ENCODE results near the gene MAGT1. TPM values are rescaled to one million over a fixed set of nuclear protein-coding genes. Genes with fewer than 3 reads are reported as not detected.

The MAGT1 gene
- total RNA-seq, 2 experiments from 2014 or later: 35.0 to 40.6 TPM

DNA sequence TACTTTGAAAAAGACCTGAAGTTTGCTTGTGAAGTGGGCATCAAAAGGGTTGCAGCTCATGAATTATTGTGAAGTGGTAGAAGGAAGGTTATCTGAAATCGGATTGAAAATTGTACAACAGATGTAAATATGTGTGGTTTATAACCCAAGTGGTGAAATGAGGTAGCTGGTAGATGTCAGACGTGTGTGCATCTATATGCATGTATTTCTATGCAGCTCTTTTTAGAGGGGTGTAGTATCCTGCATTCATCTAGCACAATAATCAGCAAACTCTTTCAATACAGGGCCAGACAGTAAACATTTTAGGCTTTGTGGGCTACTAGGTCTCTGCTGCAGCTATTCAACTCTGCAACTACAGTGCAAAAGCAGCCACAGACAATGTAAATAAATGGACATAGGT, 118.6 kb downstream of the MAGT1 start:
- CTCF ChIA-PET: interaction anchor here (0.6 kb wide), 1 partner anchor 1389 kb away, joined by 4 read pairs; no protein-coding TSS in a partner anchor
- POLR2A ChIA-PET: interaction anchor here (0.5 kb wide), 1 partner anchor 94 kb away, joined by 4 read pairs; no protein-coding TSS in a partner anchor
- H3K27me3 Mint-ChIP-seq: no peaks in the 10 kb centered on the region
- no peak overlapping the region for H3K27ac Mint-ChIP-seq
- no peak overlapping the region for H3K4me3 Mint-ChIP-seq
- H3K36me3 Mint-ChIP-seq (ENCODE audit: low read depth): peaks cover 16% of the 10 kb centered on the region
- intact Hi-C loops (cut with DNase I, micrococcal nuclease): loop anchor here in 1 of 2 experiments (10.0 kb wide), 1 partner anchor 48 kb away; no protein-coding TSS in a partner anchor
- DNase-seq: no peak
- H3K9me3 Mint-ChIP-seq (ENCODE audit: low read depth): no peaks in the 10 kb centered on the region
- ATAC-seq: no peak
- H3K4me1 Mint-ChIP-seq: peaks cover 28% of the 10 kb centered on the region

Other genes starting within 250 kb of the MAGT1 start
- 10 to 100 TPM; 52.1 to 70.6 TPM for gene ATRX, start 109.2 kb downstream of the MAGT1 start, total RNA-seq
- 100 to 1,000 TPM; 303 to 375 TPM for gene COX7B, start 4.0 kb upstream of the MAGT1 start, total RNA-seq
- gene ATP7A, start 15.3 kb upstream of the MAGT1 start, total RNA-seq: 1 to 10 TPM; 9.5 to 9.7 TPM
- gene PGAM4, start 74.2 kb upstream of the MAGT1 start, total RNA-seq: under 1 TPM in 1 of 2 experiments, not detected in 1; 0.55 TPM
- gene PGK1, start 208.8 kb upstream of the MAGT1 start, total RNA-seq: 1,000 to 10,000 TPM; 1,263 to 1,446 TPM
- 10 to 100 TPM; 17.6 to 18.3 TPM for gene TAF9B, start 244.2 kb upstream of the MAGT1 start, total RNA-seq